Cardiac muscle cell (in vitro differentiated cells and primary cell): Measurements from ENCODE around the gene ATP6V1G3. TPM values are rescaled to one million over a fixed set of nuclear protein-coding genes. Genes with fewer than 3 reads are reported as not detected.
"Not testable (repeated sequence)": the region's sequence is repeated elsewhere in the genome, so short reads cannot be mapped to it uniquely, and the experiment has no call there.

Experiments
- DNase-seq, 2 donors: peaks; one replicate each; pipeline versions ENCODE4 v3.0.0 to v3.0.0-alpha.2; 2010 to 2017; ENCODE audit warnings: low read depth in 1 of 2, low spot score in 1 of 2
- H3K27ac ChIP-seq: fragments of 200-600 bp; sonication (generic); 2 replicates; pipeline ENCODE4 v1.5.1; 2016
- H3K27me3 ChIP-seq: fragments of 200-600 bp; sonication (generic); 2 replicates; pipeline ENCODE4 v1.6.0; 2016; ENCODE audit warnings: control low read depth
- H3K36me3 ChIP-seq: fragments of 200-600 bp; sonication (generic); 2 replicates; pipeline ENCODE4 v1.5.1; 2016; ENCODE audit warnings: control low read depth
- H3K4me1 ChIP-seq: fragments of 200-600 bp; sonication (generic); 2 replicates; pipeline ENCODE4 v1.8.1; 2017; ENCODE audit warnings: low read depth, mild to moderate bottlenecking, mixed run types
- H3K4me3 ChIP-seq: fragments of 200-600 bp; sonication (generic); 2 replicates; pipeline ENCODE4 v1.5.1; 2016; ENCODE audit warnings: mild to moderate bottlenecking
- H3K9me3 ChIP-seq: fragments of 200-600 bp; sonication (generic); 2 replicates; pipeline ENCODE4 v1.5.1; 2017; ENCODE audit warnings: low read depth, mild to moderate bottlenecking, control low read depth
- CTCF ChIP-seq: IDR thresholded peaks from 2 replicates; pipeline ENCODE4 v1.5.1; 2012; ENCODE audit warnings: low read depth, mild to moderate bottlenecking, low read length
- polyA plus RNA-seq: library from polyadenylated mRNA; unstranded; fragments of >200 nt; fragmentation: Nextera tagmentation; extraction: Ambion mirVana; gene quantifications from 2 replicates; pipeline ENCODE4 v1.2.1, GENCODE V29; 2016
- total RNA-seq: library from RNA; depleted of rRNA; stranded (reverse); fragments of >200 nt; gene quantifications from 2 replicates; pipeline ENCODE4 v1.2.3, GENCODE V29; 2016

ATP6V1G3 gene
- total and polyA plus RNA-seq, 2 experiments from 2014 or later = not detected

DNA sequence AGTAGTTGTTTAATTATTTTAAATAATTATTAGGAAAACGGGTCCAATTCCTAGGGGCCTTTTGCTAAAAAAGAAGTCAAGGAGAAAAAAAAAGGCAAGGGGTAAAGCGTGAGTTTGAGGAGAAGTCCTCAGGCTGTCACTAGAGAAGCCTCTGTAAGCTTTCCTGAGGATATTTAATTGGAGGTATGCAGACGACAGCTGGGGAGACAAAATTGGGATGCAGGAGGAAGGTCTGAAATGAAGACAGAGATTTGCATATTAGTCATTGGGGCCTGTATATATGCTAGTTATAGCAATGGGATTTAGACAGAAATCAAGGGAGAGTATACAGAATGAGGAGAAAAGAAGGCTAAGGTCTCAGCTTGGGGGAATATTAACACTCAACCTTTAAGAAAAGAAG lies 8.6 kb downstream of the ATP6V1G3 start:
- no peak for DNase-seq
- H3K27me3 ChIP-seq = no peaks in the 10 kb centered on the region
- no peak for TF ChIP-seq CTCF

DNA sequence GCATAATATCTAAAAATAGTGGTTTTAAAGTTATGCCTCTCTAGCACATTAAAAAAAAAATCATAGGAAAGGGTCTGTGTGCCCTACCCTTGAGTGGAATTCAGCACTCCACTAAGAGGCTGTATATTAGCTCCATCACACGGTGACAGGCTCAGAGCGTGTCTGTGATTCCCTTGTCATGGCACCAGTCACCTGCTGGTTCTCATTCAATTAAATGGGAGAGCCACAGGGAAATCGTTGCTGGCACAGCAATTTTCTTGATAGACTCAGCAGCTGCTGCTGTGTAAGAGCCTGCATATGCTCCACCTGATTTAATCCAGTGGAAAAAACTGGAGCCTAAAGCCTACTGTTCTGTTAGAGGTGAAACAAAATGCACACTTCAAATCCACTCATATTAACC lies 9.5 kb downstream of the ATP6V1G3 start:
- H3K4me1 ChIP-seq = peaks cover 13% of the 10 kb centered on the region
- no peak overlapping the region for H3K4me3 ChIP-seq
- H3K36me3 ChIP-seq = no peaks in the 10 kb centered on the region
- no peak overlapping the region for H3K27ac ChIP-seq
- no peaks in the 10 kb centered on the region for H3K9me3 ChIP-seq
- no peaks in the 10 kb centered on the region for H3K27me3 ChIP-seq
- peak in 1 of 2 donors; percentile 36 for DNase-seq
- no peak for TF ChIP-seq CTCF

More for the DNA sequence above, 8.6 kb downstream of the ATP6V1G3 start:
- Histone ChIP-seq H3K4me1 (peaks cover 13% of the 10 kb centered on the region), H3K9me3 (no peaks in the 10 kb centered on the region), H3K4me3 (no peak overlapping the region), H3K27ac (no peak overlapping the region), H3K36me3 (no peaks in the 10 kb centered on the region)

GRCh38 chr1:198529414-198529813 lies 11.1 kb downstream of the ATP6V1G3 start:
- peak in 1 of 2 donors; percentile 78 for DNase-seq
- no peaks in the 10 kb centered on the region for H3K9me3 ChIP-seq
- no peak overlapping the region for H3K27ac ChIP-seq
- TF ChIP-seq CTCF = no peak
- H3K4me3 ChIP-seq = no peak overlapping the region
- H3K4me1 ChIP-seq = peaks cover 13% of the 10 kb centered on the region
- no peaks in the 10 kb centered on the region for H3K27me3 ChIP-seq
- no peaks in the 10 kb centered on the region for H3K36me3 ChIP-seq

DNA sequence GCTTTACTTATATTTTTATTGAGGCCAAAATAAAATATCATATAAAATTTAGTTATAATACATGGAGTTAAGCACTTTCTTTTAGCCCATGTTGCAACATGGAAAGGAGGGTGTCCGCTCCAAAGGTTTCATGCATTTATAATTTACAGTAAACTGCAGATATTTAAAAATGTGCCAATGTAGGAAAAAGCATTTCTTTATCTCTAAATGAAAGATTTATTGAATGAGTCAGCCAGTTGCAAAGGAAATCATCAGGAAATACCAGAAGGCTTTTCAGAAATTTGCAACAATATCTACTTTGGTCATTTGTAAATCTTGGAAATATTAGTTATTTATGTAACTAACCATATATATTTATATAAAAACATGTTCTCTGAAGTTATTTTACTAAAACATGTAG lies 12.1 kb downstream of the ATP6V1G3 start:
- Histone ChIP-seq H3K9me3 (no peaks in the 10 kb centered on the region), H3K4me3 (no peak overlapping the region), H3K36me3 (no peaks in the 10 kb centered on the region), H3K27ac (no peak overlapping the region), H3K27me3 (no peaks in the 10 kb centered on the region), H3K4me1 (peaks cover 13% of the 10 kb centered on the region)
- peak in 1 of 2 donors; percentile 69 for DNase-seq
- no peak for TF ChIP-seq CTCF

DNA sequence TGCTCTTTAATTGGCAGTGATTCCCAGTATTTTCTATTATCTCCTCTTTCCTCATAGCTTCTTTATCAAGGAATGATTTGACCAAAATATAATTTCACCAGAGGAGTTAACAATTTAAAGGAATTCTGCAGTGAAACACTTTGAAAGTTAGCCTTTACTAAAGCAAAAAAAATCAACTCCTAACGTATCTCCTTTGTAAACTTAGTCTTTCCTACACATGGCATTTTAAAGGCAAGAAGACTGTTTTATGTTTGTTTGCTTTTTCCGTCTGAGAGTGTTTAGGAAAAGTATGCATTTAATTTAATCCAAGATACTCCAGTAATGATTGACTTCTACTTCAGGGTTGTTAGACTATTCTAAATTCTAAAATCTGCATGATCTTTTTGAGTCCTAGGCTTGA lies 15.9 kb downstream of the ATP6V1G3 start:
- H3K4me3 ChIP-seq = no peak overlapping the region
- no peaks in the 10 kb centered on the region for H3K27me3 ChIP-seq
- DNase-seq = peak in 1 of 2 donors; percentile 5
- no peaks in the 10 kb centered on the region for H3K9me3 ChIP-seq
- no peaks in the 10 kb centered on the region for H3K36me3 ChIP-seq
- H3K27ac ChIP-seq = no peak overlapping the region
- no peak for TF ChIP-seq CTCF
- peaks cover under 1% of the 10 kb centered on the region for H3K4me1 ChIP-seq

GRCh38 chr1:198524127-198524526 lies 16.4 kb downstream of the ATP6V1G3 start:
- DNase-seq = peak in 1 of 2 donors; percentile 25
- not testable (repeated sequence) for H3K4me3 ChIP-seq, H3K9me3 ChIP-seq, H3K4me1 ChIP-seq, H3K27me3 ChIP-seq, H3K36me3 ChIP-seq, H3K27ac ChIP-seq
